ENCODE results near the gene SLC4A4.

SLC4A4 gene

DNA sequence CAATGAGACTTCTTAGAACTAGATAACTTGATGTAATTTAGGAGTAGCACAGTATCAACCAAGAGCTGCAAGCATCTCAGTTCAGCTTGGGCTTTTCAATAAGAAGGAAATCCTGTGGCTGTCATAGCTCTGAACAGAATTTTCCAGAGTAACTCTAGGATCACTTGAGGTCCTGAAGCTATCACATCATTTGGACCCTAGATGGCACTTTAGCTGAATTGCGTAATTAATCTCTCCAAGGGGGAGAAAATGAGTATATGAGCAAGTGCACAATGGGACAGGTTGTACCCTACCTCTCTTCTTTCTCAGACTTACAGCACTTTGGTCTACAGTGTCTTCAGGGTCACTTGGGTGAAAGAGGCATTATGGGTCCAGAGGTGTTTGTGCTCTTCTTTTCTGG is 45.2 kb downstream of the SLC4A4 start:
- CTCF ChIA-PET: no interaction called here
- H3K9me3 ChIP-seq (ENCODE audit: control insufficient read depth, insufficient read depth, low read depth, low read length): no peaks in the 10 kb centered on the region
- H3K27ac ChIP-seq (ENCODE audit: extremely low read depth, low read depth, low read length): no peak overlapping the region
- H3K4me3 ChIP-seq (ENCODE audit: low read depth, low read length): no peak overlapping the region
- H3K36me3 ChIP-seq (ENCODE audit: control insufficient read depth in 2 of 2, insufficient read depth in 1 of 2, low read length in 2 of 2): no peaks in the 10 kb centered on the region
- no peaks in the 10 kb centered on the region for H3K4me1 ChIP-seq (ENCODE audit: control insufficient read depth, insufficient read depth, low read length)
- TF ChIP-seq, protein P1, sequence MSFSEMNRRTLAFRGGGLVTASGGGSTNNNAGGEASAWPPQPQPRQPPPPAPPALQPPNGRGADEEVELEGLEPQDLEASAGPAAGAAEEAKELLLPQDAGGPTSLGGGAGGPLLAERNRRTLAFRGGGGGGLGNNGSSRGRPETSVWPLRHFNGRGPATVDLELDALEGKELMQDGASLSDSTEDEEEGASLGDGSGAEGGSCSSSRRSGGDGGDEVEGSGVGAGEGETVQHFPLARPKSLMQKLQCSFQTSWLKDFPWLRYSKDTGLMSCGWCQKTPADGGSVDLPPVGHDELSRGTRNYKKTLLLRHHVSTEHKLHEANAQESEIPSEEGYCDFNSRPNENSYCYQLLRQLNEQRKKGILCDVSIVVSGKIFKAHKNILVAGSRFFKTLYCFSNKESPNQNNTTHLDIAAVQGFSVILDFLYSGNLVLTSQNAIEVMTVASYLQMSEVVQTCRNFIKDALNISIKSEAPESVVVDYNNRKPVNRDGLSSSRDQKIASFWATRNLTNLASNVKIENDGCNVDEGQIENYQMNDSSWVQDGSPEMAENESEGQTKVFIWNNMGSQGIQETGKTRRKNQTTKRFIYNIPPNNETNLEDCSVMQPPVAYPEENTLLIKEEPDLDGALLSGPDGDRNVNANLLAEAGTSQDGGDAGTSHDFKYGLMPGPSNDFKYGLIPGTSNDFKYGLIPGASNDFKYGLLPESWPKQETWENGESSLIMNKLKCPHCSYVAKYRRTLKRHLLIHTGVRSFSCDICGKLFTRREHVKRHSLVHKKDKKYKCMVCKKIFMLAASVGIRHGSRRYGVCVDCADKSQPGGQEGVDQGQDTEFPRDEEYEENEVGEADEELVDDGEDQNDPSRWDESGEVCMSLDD (tag by site-specific recombination; IDR thresholded peaks at IDR 0.05): no peak
- TF ChIP-seq, protein P2, sequence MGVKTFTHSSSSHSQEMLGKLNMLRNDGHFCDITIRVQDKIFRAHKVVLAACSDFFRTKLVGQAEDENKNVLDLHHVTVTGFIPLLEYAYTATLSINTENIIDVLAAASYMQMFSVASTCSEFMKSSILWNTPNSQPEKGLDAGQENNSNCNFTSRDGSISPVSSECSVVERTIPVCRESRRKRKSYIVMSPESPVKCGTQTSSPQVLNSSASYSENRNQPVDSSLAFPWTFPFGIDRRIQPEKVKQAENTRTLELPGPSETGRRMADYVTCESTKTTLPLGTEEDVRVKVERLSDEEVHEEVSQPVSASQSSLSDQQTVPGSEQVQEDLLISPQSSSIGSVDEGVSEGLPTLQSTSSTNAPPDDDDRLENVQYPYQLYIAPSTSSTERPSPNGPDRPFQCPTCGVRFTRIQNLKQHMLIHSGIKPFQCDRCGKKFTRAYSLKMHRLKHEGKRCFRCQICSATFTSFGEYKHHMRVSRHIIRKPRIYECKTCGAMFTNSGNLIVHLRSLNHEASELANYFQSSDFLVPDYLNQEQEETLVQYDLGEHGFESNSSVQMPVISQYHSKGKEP (tag by site-specific recombination; IDR thresholded peaks at IDR 0.05): no peak
- TF ChIP-seq, protein P3, sequence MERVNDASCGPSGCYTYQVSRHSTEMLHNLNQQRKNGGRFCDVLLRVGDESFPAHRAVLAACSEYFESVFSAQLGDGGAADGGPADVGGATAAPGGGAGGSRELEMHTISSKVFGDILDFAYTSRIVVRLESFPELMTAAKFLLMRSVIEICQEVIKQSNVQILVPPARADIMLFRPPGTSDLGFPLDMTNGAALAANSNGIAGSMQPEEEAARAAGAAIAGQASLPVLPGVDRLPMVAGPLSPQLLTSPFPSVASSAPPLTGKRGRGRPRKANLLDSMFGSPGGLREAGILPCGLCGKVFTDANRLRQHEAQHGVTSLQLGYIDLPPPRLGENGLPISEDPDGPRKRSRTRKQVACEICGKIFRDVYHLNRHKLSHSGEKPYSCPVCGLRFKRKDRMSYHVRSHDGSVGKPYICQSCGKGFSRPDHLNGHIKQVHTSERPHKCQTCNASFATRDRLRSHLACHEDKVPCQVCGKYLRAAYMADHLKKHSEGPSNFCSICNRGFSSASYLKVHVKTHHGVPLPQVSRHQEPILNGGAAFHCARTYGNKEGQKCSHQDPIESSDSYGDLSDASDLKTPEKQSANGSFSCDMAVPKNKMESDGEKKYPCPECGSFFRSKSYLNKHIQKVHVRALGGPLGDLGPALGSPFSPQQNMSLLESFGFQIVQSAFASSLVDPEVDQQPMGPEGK (tag by site-specific recombination; IDR thresholded peaks at IDR 0.05): no peak
- TF ChIP-seq ZNF76 (tag by site-specific recombination; IDR thresholded peaks at IDR 0.05; ENCODE audit: borderline replicate concordance, low read depth) (no peak), MEIS1 (CRISPR knock-in tag; IDR thresholded peaks at IDR 0.05; ENCODE audit: borderline replicate concordance) (no peak)
- POLR2A ChIA-PET: no interaction called here

DNA sequence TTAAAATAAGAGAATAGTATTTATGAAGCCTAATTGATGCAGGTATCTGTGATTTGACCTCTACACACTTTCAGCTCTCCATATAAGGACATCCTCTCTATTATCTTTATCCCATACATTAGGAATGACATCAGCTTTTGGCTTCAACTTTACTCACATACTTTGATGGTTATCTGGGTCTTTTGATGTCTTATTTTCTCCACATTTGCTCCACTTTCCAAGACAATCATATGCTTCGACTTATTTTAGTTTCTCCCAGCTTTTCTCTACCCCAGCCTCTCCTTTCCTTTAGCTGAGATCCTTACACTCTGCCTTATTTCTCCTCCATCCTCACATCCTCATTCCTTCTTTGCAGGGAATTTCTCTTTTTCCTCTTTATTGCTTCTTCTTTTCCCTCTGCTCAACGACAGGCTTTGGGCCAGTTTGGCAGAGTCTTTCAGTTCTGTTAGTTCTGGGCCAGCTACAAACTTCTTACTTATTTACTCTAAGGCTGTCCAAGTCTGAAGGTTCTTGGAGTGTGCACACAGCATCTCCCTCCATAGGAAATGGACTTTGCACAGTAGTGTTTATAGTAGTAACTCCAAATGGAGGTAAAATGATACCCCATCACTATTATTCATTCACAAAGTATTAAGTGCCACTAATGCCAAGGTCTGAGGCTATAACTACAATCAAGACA is 50.5 kb downstream of the SLC4A4 start:
- H3K36me3 ChIP-seq (ENCODE audit: control insufficient read depth in 2 of 2, insufficient read depth in 1 of 2, low read length in 2 of 2): no peaks in the 10 kb centered on the region
- H3K4me1 ChIP-seq (ENCODE audit: control insufficient read depth, insufficient read depth, low read length): peaks cover 5% of the 10 kb centered on the region
- CTCF ChIA-PET: interaction anchor here (0.5 kb wide), 1 partner anchor 253 kb away, joined by 5 read pairs; no protein-coding TSS in a partner anchor
- no peaks in the 10 kb centered on the region for H3K9me3 ChIP-seq (ENCODE audit: control insufficient read depth, insufficient read depth, low read depth, low read length)
- POLR2A ChIA-PET: no interaction called here
- H3K27ac ChIP-seq (ENCODE audit: extremely low read depth, low read depth, low read length): no peak overlapping the region
- H3K4me3 ChIP-seq (ENCODE audit: low read depth, low read length): no peak overlapping the region
- TF ChIP-seq, protein P4, sequence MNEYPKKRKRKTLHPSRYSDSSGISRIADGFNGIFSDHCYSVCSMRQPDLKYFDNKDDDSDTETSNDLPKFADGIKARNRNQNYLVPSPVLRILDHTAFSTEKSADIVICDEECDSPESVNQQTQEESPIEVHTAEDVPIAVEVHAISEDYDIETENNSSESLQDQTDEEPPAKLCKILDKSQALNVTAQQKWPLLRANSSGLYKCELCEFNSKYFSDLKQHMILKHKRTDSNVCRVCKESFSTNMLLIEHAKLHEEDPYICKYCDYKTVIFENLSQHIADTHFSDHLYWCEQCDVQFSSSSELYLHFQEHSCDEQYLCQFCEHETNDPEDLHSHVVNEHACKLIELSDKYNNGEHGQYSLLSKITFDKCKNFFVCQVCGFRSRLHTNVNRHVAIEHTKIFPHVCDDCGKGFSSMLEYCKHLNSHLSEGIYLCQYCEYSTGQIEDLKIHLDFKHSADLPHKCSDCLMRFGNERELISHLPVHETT (tag by site-specific recombination; IDR thresholded peaks at IDR 0.05): no peak
- TF ChIP-seq, protein P5, sequence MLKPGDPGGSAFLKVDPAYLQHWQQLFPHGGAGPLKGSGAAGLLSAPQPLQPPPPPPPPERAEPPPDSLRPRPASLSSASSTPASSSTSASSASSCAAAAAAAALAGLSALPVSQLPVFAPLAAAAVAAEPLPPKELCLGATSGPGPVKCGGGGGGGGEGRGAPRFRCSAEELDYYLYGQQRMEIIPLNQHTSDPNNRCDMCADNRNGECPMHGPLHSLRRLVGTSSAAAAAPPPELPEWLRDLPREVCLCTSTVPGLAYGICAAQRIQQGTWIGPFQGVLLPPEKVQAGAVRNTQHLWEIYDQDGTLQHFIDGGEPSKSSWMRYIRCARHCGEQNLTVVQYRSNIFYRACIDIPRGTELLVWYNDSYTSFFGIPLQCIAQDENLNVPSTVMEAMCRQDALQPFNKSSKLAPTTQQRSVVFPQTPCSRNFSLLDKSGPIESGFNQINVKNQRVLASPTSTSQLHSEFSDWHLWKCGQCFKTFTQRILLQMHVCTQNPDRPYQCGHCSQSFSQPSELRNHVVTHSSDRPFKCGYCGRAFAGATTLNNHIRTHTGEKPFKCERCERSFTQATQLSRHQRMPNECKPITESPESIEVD (tag by site-specific recombination; IDR thresholded peaks at IDR 0.05): peak; percentile 45; the same call in 1 of the 2 replicates
- TF ChIP-seq, protein P6, sequence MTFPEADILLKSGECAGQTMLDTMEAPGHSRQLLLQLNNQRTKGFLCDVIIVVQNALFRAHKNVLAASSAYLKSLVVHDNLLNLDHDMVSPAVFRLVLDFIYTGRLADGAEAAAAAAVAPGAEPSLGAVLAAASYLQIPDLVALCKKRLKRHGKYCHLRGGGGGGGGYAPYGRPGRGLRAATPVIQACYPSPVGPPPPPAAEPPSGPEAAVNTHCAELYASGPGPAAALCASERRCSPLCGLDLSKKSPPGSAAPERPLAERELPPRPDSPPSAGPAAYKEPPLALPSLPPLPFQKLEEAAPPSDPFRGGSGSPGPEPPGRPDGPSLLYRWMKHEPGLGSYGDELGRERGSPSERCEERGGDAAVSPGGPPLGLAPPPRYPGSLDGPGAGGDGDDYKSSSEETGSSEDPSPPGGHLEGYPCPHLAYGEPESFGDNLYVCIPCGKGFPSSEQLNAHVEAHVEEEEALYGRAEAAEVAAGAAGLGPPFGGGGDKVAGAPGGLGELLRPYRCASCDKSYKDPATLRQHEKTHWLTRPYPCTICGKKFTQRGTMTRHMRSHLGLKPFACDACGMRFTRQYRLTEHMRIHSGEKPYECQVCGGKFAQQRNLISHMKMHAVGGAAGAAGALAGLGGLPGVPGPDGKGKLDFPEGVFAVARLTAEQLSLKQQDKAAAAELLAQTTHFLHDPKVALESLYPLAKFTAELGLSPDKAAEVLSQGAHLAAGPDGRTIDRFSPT (tag by site-specific recombination; IDR thresholded peaks at IDR 0.05): 0 out of 2 replicates have a peak, but pooled peaks have one; percentile 19
- TF ChIP-seq, protein P7, sequence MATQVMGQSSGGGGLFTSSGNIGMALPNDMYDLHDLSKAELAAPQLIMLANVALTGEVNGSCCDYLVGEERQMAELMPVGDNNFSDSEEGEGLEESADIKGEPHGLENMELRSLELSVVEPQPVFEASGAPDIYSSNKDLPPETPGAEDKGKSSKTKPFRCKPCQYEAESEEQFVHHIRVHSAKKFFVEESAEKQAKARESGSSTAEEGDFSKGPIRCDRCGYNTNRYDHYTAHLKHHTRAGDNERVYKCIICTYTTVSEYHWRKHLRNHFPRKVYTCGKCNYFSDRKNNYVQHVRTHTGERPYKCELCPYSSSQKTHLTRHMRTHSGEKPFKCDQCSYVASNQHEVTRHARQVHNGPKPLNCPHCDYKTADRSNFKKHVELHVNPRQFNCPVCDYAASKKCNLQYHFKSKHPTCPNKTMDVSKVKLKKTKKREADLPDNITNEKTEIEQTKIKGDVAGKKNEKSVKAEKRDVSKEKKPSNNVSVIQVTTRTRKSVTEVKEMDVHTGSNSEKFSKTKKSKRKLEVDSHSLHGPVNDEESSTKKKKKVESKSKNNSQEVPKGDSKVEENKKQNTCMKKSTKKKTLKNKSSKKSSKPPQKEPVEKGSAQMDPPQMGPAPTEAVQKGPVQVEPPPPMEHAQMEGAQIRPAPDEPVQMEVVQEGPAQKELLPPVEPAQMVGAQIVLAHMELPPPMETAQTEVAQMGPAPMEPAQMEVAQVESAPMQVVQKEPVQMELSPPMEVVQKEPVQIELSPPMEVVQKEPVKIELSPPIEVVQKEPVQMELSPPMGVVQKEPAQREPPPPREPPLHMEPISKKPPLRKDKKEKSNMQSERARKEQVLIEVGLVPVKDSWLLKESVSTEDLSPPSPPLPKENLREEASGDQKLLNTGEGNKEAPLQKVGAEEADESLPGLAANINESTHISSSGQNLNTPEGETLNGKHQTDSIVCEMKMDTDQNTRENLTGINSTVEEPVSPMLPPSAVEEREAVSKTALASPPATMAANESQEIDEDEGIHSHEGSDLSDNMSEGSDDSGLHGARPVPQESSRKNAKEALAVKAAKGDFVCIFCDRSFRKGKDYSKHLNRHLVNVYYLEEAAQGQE (tag by site-specific recombination; IDR thresholded peaks at IDR 0.05): no peak
- TF ChIP-seq ZNF626 (tag by site-specific recombination; IDR thresholded peaks at IDR 0.05) (no peak), ZNF596 (tag by site-specific recombination; IDR thresholded peaks at IDR 0.05) (no peak), ZNF366 (tag by site-specific recombination; conservative IDR thresholded peaks at IDR 0.05) (peak; percentile 69), ZFP3 (tag by site-specific recombination; IDR thresholded peaks at IDR 0.05; ENCODE audit: low read depth) (no peak), TCF7L2 (IDR thresholded peaks at IDR 0.05; ENCODE audit: borderline replicate concordance, low read depth, low read length) (peak; percentile 77)
- TF ChIP-seq, protein P8, sequence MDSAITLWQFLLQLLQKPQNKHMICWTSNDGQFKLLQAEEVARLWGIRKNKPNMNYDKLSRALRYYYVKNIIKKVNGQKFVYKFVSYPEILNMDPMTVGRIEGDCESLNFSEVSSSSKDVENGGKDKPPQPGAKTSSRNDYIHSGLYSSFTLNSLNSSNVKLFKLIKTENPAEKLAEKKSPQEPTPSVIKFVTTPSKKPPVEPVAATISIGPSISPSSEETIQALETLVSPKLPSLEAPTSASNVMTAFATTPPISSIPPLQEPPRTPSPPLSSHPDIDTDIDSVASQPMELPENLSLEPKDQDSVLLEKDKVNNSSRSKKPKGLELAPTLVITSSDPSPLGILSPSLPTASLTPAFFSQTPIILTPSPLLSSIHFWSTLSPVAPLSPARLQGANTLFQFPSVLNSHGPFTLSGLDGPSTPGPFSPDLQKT (IDR thresholded peaks at IDR 0.05; ENCODE audit: borderline replicate concordance, low read depth, low read length): peak; percentile 86

Data from HEK293 (cell line).